ENCODE measurements around the gene LRRC53. TPM values are rescaled to one million over a fixed set of nuclear protein-coding genes. Genes with fewer than 3 reads are reported as not detected.

The LRRC53 gene
- total and polyA plus RNA-seq, 2 donors (not counting 1 experiment from before 2014, with no cell fraction given), result not detected

GRCh38 chr1:74432325-74432724, 80.1 kb downstream of the LRRC53 start:
- Histone ChIP-seq H3K27me3 (replicated peaks in 1 of 4; ENCODE audit: control extremely low read depth in 1 of 4, control insufficient read depth in 3 of 4, insufficient read depth in 4 of 4, low read length in 3 of 4) (no peaks in the 10 kb centered on the region), H3K36me3 (replicated peaks in 1 of 2; ENCODE audit: control extremely low read depth in 1 of 2, control insufficient read depth in 1 of 2, extremely low read depth in 1 of 2, insufficient read depth in 2 of 2, low read length in 1 of 2) (no peaks in the 10 kb centered on the region), H3K4me2 (replicated peaks; ENCODE audit: low read depth, low read length, poor library complexity, severe bottlenecking) (no peak overlapping the region), H3K9me3 (ENCODE audit: control extremely low read depth in 1 of 3, control insufficient read depth in 2 of 3, insufficient read depth in 1 of 3, low read length in 2 of 3) (no peaks in the 10 kb centered on the region), H3K4me1 (ENCODE audit: control insufficient read depth in 2 of 2, insufficient read depth in 2 of 2, low read length in 2 of 2) (no peaks in the 10 kb centered on the region), H3K79me2 (ENCODE audit: control insufficient read depth, insufficient read depth, low read length) (no peaks in the 10 kb centered on the region), H2AFZ (ENCODE audit: insufficient read depth, low read depth, low read length, poor library complexity, severe bottlenecking) (no peak overlapping the region), H4K20me1 (ENCODE audit: control insufficient read depth, insufficient read depth, low read length, poor library complexity, severe bottlenecking) (no peaks in the 10 kb centered on the region), H3K4me3 (ENCODE audit: control extremely low read depth in 1 of 5, extremely low read depth in 1 of 5, insufficient read depth in 1 of 5, low read depth in 2 of 5, low read length in 4 of 5) (no peak overlapping the region), H3K9ac (ENCODE audit: low read length) (no peak overlapping the region), H3K27ac (ENCODE audit: low read length in 2 of 2) (no peak overlapping the region)
- ChIA-PET CTCF (no interaction called here), POLR2A (no interaction called here)
- no peak for DNase-seq
- TF ChIP-seq, protein P1, sequence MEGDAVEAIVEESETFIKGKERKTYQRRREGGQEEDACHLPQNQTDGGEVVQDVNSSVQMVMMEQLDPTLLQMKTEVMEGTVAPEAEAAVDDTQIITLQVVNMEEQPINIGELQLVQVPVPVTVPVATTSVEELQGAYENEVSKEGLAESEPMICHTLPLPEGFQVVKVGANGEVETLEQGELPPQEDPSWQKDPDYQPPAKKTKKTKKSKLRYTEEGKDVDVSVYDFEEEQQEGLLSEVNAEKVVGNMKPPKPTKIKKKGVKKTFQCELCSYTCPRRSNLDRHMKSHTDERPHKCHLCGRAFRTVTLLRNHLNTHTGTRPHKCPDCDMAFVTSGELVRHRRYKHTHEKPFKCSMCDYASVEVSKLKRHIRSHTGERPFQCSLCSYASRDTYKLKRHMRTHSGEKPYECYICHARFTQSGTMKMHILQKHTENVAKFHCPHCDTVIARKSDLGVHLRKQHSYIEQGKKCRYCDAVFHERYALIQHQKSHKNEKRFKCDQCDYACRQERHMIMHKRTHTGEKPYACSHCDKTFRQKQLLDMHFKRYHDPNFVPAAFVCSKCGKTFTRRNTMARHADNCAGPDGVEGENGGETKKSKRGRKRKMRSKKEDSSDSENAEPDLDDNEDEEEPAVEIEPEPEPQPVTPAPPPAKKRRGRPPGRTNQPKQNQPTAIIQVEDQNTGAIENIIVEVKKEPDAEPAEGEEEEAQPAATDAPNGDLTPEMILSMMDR (IDR thresholded peaks at IDR 0.05), result no peak
- no peak for TF ChIP-seq EZH2 (IDR thresholded peaks at IDR 0.05; ENCODE audit: borderline replicate concordance, insufficient read depth, low read depth, low read length, poor library complexity, severe bottlenecking)
- Mint-ChIP-seq H3K27ac (no peak overlapping the region), H3K27me3 (no peaks in the 10 kb centered on the region), H3K4me3 (no peak overlapping the region), H3K4me1 (no peaks in the 10 kb centered on the region), H3K9me3 (ENCODE audit: insufficient read depth) (no peaks in the 10 kb centered on the region)
- no CpG with 5 or more reads among the region's 1 CpG for WGBS (ENCODE audit: insufficient coverage)
- no peak for ATAC-seq (ENCODE audit: low read depth)
- intact Hi-C loops (cut with micrococcal nuclease), result no loop called here

DNA sequence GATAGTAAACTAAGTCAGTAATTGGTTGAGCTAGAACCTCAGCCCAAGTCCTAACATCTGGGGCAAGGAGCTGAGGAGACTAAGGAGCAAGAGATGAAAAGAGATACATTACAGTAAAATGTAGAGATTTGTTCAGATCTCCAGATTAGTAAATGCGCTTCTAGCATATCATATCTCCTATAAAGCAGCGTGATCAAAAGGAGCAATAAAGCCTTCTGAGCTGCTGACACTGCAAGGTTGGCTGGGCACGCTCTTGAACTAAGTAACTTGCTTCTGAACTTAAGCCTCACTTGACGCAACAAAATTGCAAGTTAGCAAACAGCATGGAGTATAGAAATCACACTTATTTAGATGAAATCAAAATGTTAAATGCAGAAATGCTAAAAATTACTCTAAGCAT, 80.9 kb downstream of the LRRC53 start:
- POLR2A ChIA-PET, result no interaction called here
- H2AFZ ChIP-seq (ENCODE audit: insufficient read depth, low read depth, low read length, poor library complexity, severe bottlenecking), result no peak overlapping the region
- H3K79me2 ChIP-seq (ENCODE audit: control insufficient read depth, insufficient read depth, low read length), result no peaks in the 10 kb centered on the region
- no peaks in the 10 kb centered on the region for H3K27me3 Mint-ChIP-seq
- no peak for ATAC-seq (ENCODE audit: low read depth)
- DNase-seq, result no peak
- no peaks in the 10 kb centered on the region for H3K4me1 ChIP-seq (ENCODE audit: control insufficient read depth in 2 of 2, insufficient read depth in 2 of 2, low read length in 2 of 2)
- no peaks in the 10 kb centered on the region for H3K27me3 ChIP-seq (replicated peaks in 1 of 4; ENCODE audit: control extremely low read depth in 1 of 4, control insufficient read depth in 3 of 4, insufficient read depth in 4 of 4, low read length in 3 of 4)
- H3K9me3 Mint-ChIP-seq (ENCODE audit: insufficient read depth), result no peaks in the 10 kb centered on the region
- 86% methylated on average over 3 of the region's 4 CpGs for WGBS (ENCODE audit: insufficient coverage)
- H3K9me3 ChIP-seq (ENCODE audit: control extremely low read depth in 1 of 3, control insufficient read depth in 2 of 3, insufficient read depth in 1 of 3, low read length in 2 of 3), result no peaks in the 10 kb centered on the region
- H3K36me3 ChIP-seq (replicated peaks in 1 of 2; ENCODE audit: control extremely low read depth in 1 of 2, control insufficient read depth in 1 of 2, extremely low read depth in 1 of 2, insufficient read depth in 2 of 2, low read length in 1 of 2), result no peaks in the 10 kb centered on the region
- H3K4me2 ChIP-seq (replicated peaks; ENCODE audit: low read depth, low read length, poor library complexity, severe bottlenecking), result no peak overlapping the region
- no peaks in the 10 kb centered on the region for H4K20me1 ChIP-seq (ENCODE audit: control insufficient read depth, insufficient read depth, low read length, poor library complexity, severe bottlenecking)
- no peak overlapping the region for H3K4me3 Mint-ChIP-seq
- no peak overlapping the region for H3K4me3 ChIP-seq (ENCODE audit: control extremely low read depth in 1 of 5, extremely low read depth in 1 of 5, insufficient read depth in 1 of 5, low read depth in 2 of 5, low read length in 4 of 5)
- H3K4me1 Mint-ChIP-seq, result no peaks in the 10 kb centered on the region
- H3K9ac ChIP-seq (ENCODE audit: low read length), result no peak overlapping the region
- CTCF ChIA-PET, result no interaction called here
- intact Hi-C loops (cut with micrococcal nuclease), result no loop called here
- TF ChIP-seq, protein P1 (IDR thresholded peaks at IDR 0.05), result no peak
- no peak for TF ChIP-seq EZH2 (IDR thresholded peaks at IDR 0.05; ENCODE audit: borderline replicate concordance, insufficient read depth, low read depth, low read length, poor library complexity, severe bottlenecking)
- H3K27ac ChIP-seq (ENCODE audit: low read length in 2 of 2), result no peak overlapping the region
- no peak overlapping the region for H3K27ac Mint-ChIP-seq
